HEK293 (cell line): ENCODE results near the gene GMIP.

Experiments used
- CTCF ChIA-PET: fragments of 350-600 bp; formaldehyde crosslinking; extraction: SDS; loops from one replicate; lab custom pipeline; 2021; ENCODE audit warnings: antibody characterized with exemption; lab: Yijun Ruan, JAX
- POLR2A ChIA-PET: fragments of 300-600 bp; formaldehyde crosslinking; extraction: SDS; loops from one replicate; lab custom pipeline; 2020; ENCODE audit warnings: antibody characterized with exemption, inconsistent platforms; lab: Yijun Ruan, JAX
- H3K27ac ChIP-seq: fragments of 200-500 bp; sonication (Bioruptor generic); 2 replicates; pipeline ENCODE4 v1.5.1; 2014; ENCODE audit warnings: low read depth, low read length, control low read depth, inconsistent platforms; ENCODE audit errors: extremely low read depth
- H3K36me3 ChIP-seq, 2 experiments: fragments of 200-500 bp in 1 of 2; sonication (Bioruptor generic) in 1 of 2; 1 replicate in 1 of 2; 2 replicates in 1 of 2; pipeline ENCODE4 v1.5.1; 2014 to 2017; ENCODE audit warnings: inconsistent platforms in 2 of 2, low read length in 2 of 2; ENCODE audit not compliant: control insufficient read depth in 2 of 2, insufficient read depth in 1 of 2
- H3K4me1 ChIP-seq: fragments of 200-500 bp; sonication (Bioruptor generic); 2 replicates; pipeline ENCODE4 v1.5.1; 2014; ENCODE audit warnings: mild to moderate bottlenecking, low read length, inconsistent platforms; ENCODE audit not compliant: control insufficient read depth, insufficient read depth
- H3K4me3 ChIP-seq: 2 replicates; pipeline ENCODE4 v1.5.1; 2011; ENCODE audit warnings: low read depth, mild to moderate bottlenecking, control low read depth, low read length, moderate library complexity
- H3K9me3 ChIP-seq: fragments of 200-500 bp; sonication (Bioruptor generic); 2 replicates; pipeline ENCODE4 v1.5.1; 2014; ENCODE audit warnings: low read depth, low read length, inconsistent platforms; ENCODE audit not compliant: control insufficient read depth, insufficient read depth
- GFI1B ChIP-seq: fragments of 450-650 bp; formaldehyde crosslinking; IDR thresholded peaks from 2 replicates; pipeline ENCODE4 v1.5.1; 2016; ENCODE audit warnings: missing biosample characterization, missing genetic modification characterization
- KLF1 ChIP-seq: fragments of 450-650 bp; formaldehyde crosslinking; IDR thresholded peaks from 2 replicates; pipeline ENCODE4 v1.5.1; 2016; ENCODE audit warnings: missing biosample characterization, missing genetic modification characterization
- OVOL3 ChIP-seq: fragments of 450-650 bp; formaldehyde crosslinking; IDR thresholded peaks from 2 replicates; pipeline ENCODE4 v1.5.1; 2016; ENCODE audit warnings: missing biosample characterization, missing genetic modification characterization
- SP3 ChIP-seq: fragments of 450-650 bp; formaldehyde crosslinking; IDR thresholded peaks from 2 replicates; pipeline ENCODE4 v1.5.1; 2016; ENCODE audit warnings: missing biosample characterization, missing genetic modification characterization
- TRIM28 ChIP-seq: IDR thresholded peaks from 2 replicates; pipeline ENCODE4 v1.6.1; 2011; ENCODE audit warnings: low read length, control low read depth, borderline replicate concordance
- ZBTB48 ChIP-seq: fragments of 450-650 bp; formaldehyde crosslinking; IDR thresholded peaks from 2 replicates; pipeline ENCODE4 v1.5.1; 2016; ENCODE audit warnings: missing biosample characterization, missing genetic modification characterization
- ZEB2 ChIP-seq: fragments of 450-650 bp; formaldehyde crosslinking; IDR thresholded peaks from 2 replicates; pipeline ENCODE4 v1.5.1; 2016; ENCODE audit warnings: missing biosample characterization, missing genetic modification characterization
- ZNF10 ChIP-seq: fragments of 450-650 bp; formaldehyde crosslinking; IDR thresholded peaks from 2 replicates; pipeline ENCODE4 v1.5.1; 2017; ENCODE audit warnings: missing biosample characterization, missing genetic modification characterization
- ZNF112 ChIP-seq: fragments of 450-650 bp; formaldehyde crosslinking; IDR thresholded peaks from 2 replicates; pipeline ENCODE4 v1.5.0; 2017; ENCODE audit warnings: missing biosample characterization, missing genetic modification characterization
- ZNF133 ChIP-seq: fragments of 450-650 bp; formaldehyde crosslinking; IDR thresholded peaks from 2 replicates; pipeline ENCODE4 v1.5.1; 2016; ENCODE audit warnings: missing biosample characterization, missing genetic modification characterization
- ZNF223 ChIP-seq: fragments of 450-650 bp; formaldehyde crosslinking; IDR thresholded peaks from 2 replicates; pipeline ENCODE4 v1.5.1; 2016; ENCODE audit warnings: missing biosample characterization, missing genetic modification characterization
- ZNF302 ChIP-seq: fragments of 450-650 bp; formaldehyde crosslinking; IDR thresholded peaks from 2 replicates; pipeline ENCODE4 v1.5.1; 2016; ENCODE audit warnings: missing biosample characterization, missing genetic modification characterization, low read depth
- ZNF423 ChIP-seq: fragments of 450-650 bp; formaldehyde crosslinking; IDR thresholded peaks from 2 replicates; pipeline ENCODE4 v1.5.1; 2016; ENCODE audit warnings: missing biosample characterization, missing genetic modification characterization
- ZNF426 ChIP-seq: fragments of 450-650 bp; formaldehyde crosslinking; IDR thresholded peaks from 2 replicates; pipeline ENCODE4 v1.5.1; 2017; ENCODE audit warnings: missing biosample characterization, missing genetic modification characterization, mild to moderate bottlenecking, inconsistent platforms, moderate library complexity
- ZNF48 ChIP-seq: fragments of 450-650 bp; formaldehyde crosslinking; IDR thresholded peaks from 2 replicates; pipeline ENCODE4 v1.5.1; 2016; ENCODE audit warnings: missing biosample characterization, missing genetic modification characterization
- ZNF510 ChIP-seq: fragments of 450-650 bp; formaldehyde crosslinking; IDR thresholded peaks from 2 replicates; pipeline ENCODE4 v1.5.1; 2018; ENCODE audit warnings: mild to moderate bottlenecking, missing genetic modification characterization, missing biosample characterization; ENCODE audit not compliant: insufficient replicate concordance
- ZNF529 ChIP-seq: fragments of 450-650 bp; formaldehyde crosslinking; IDR thresholded peaks from 2 replicates; pipeline ENCODE4 v1.5.1; 2017; ENCODE audit warnings: missing genetic modification characterization, missing biosample characterization; ENCODE audit not compliant: insufficient replicate concordance
- ZNF548 ChIP-seq: fragments of 450-650 bp; formaldehyde crosslinking; IDR thresholded peaks from 2 replicates; pipeline ENCODE4 v1.5.1; 2016; ENCODE audit warnings: missing biosample characterization, missing genetic modification characterization
- ZNF558 ChIP-seq: fragments of 450-650 bp; formaldehyde crosslinking; IDR thresholded peaks from 2 replicates; pipeline ENCODE4 v1.5.1; 2016; ENCODE audit warnings: missing biosample characterization, missing genetic modification characterization
- ZNF645 ChIP-seq: fragments of 450-650 bp; formaldehyde crosslinking; IDR thresholded peaks from 2 replicates; pipeline ENCODE4; 2016; ENCODE audit warnings: missing biosample characterization, missing genetic modification characterization
- ZNF76 ChIP-seq: fragments of 450-650 bp; formaldehyde crosslinking; IDR thresholded peaks from 2 replicates; pipeline ENCODE4; 2016; ENCODE audit warnings: low read depth, missing biosample characterization, missing genetic modification characterization, borderline replicate concordance
- ZNF785 ChIP-seq: fragments of 450-650 bp; formaldehyde crosslinking; IDR thresholded peaks from 2 replicates; pipeline ENCODE4 v1.5.1; 2016; ENCODE audit warnings: missing biosample characterization, missing genetic modification characterization
- ZSCAN16 ChIP-seq: fragments of 450-650 bp; formaldehyde crosslinking; IDR thresholded peaks from 2 replicates; pipeline ENCODE4 v1.5.1; 2016; ENCODE audit warnings: missing biosample characterization, missing genetic modification characterization
- TF ChIP-seq, protein P1 (sequence below): fragments of 450-650 bp; formaldehyde crosslinking; IDR thresholded peaks from 2 replicates; pipeline ENCODE4 v1.5.1; 2016; ENCODE audit warnings: missing biosample characterization, missing genetic modification characterization
- TF ChIP-seq, protein P2 (sequence below): fragments of 450-650 bp; formaldehyde crosslinking; IDR thresholded peaks from 2 replicates; pipeline ENCODE4 v1.5.0; 2017; ENCODE audit warnings: missing biosample characterization, missing genetic modification characterization, borderline replicate concordance

Gene GMIP

DNA sequence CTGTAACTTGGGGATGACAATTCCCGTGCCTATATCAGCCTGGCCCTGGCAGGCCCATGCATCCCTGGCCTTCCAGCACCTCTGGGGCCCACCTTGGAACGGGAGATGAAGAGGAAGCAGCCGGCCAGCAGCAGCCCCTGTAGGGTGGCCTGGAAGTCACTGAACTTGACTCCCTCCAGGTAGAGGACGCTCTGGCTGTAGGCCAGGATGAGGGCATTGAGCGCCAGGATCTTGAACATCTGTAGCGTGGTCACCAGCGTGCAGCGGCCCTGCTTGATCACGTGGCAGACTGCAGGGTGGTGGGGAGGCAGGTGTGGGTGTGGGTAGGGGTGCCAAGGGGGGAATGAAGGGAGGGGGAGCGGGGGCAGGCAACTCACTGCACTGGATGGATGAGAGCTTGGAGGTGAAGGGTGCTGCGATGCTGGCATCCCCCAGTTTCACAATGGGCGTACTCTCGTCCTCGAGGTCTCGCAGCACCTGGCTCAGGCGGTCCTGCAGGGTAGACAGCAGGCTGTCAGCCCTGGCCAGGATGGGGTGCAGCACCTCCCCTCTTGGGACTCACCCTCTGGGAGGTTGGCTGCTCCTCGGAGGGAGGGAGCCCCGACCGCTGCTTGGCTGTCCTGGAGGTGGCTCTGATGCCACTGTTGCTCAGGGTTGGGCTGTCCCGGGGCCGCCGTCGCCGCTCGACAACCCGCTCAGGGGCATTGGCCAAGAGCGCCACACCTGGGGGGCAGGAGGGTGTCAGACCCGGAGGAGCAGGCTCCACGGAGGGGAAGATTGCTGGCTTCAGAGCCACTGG lies 3.8 kb upstream of the GMIP start (continued):
- TF ChIP-seq ZNF645 (no peak), ZSCAN16 (tag by site-specific recombination) (no peak), OVOL3 (tag by site-specific recombination) (no peak), ZNF423 (no peak), ZNF548 (tag by site-specific recombination) (no peak), ZNF133 (no peak), ZNF529 (tag by site-specific recombination) (no peak), ZNF558 (tag by site-specific recombination) (no peak), ZNF426 (tag by site-specific recombination) (no peak), ZNF112 (tag by site-specific recombination) (no peak), TRIM28 (no peak), ZNF302 (no peak), ZEB2 (tag by site-specific recombination) (no peak)
- TF ChIP-seq, protein P1, sequence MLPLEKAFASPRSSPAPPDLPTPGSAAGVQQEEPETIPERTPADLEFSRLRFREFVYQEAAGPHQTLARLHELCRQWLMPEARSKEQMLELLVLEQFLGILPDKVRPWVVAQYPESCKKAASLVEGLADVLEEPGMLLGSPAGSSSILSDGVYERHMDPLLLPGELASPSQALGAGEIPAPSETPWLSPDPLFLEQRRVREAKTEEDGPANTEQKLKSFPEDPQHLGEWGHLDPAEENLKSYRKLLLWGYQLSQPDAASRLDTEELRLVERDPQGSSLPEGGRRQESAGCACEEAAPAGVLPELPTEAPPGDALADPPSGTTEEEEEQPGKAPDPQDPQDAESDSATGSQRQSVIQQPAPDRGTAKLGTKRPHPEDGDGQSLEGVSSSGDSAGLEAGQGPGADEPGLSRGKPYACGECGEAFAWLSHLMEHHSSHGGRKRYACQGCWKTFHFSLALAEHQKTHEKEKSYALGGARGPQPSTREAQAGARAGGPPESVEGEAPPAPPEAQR (tag by site-specific recombination), result no peak

DNA sequence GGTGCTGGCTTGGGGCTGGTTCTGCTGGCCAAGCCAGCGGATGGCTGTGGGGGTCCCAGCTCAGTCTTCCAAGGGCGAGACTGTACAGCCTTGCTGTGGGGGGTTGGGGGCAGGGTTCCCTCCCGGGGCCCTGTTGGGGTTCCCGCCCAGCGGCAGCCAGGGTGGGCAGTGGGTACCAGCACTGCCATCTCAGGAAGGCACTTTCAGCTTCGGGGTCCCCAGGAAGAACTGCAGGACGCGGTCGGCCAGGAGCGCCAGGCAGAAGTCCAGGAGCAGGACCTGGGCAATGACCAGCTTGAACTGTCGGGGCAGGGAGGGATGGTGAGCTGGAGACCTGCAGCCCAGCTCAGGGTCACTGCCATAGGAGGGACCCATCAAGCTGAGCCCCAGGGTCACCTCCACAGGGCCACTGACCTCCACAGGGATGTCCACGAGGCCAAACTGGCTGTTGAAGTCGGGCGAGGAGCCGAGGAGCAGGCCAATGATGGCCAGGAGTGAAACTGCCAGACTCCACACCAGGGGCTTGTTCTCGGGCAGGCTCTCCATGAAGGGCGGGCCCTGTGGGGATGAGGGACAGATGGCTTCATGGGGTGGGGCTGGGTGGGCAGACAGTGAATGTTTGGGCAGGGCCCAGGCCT lies 1.9 kb upstream of the GMIP start:
- Histone ChIP-seq H3K4me1 (no peaks in the 10 kb centered on the region), H3K4me3 (no peak overlapping the region), H3K36me3 (peaks cover 12 to 56% of the 10 kb centered on the region in 2 experiments; a peak in 2 of 3 replicates), H3K27ac (no peak overlapping the region), H3K9me3 (no peaks in the 10 kb centered on the region)
- CTCF ChIA-PET, result interaction anchor here (2.5 kb wide), 1 partner anchor 114 kb away, joined by 47 read pairs; no protein-coding TSS in a partner anchor
- TF ChIP-seq ZNF510 (tag by site-specific recombination) (no peak), KLF1 (tag by site-specific recombination) (no peak), ZNF223 (tag by site-specific recombination) (no peak), ZNF48 (tag by site-specific recombination) (no peak), ZNF76 (no peak), ZNF529 (tag by site-specific recombination) (no peak), ZNF10 (tag by site-specific recombination) (no peak), ZNF112 (tag by site-specific recombination) (no peak), ZBTB48 (no peak), ZNF785 (tag by site-specific recombination) (no peak), GFI1B (no peak), SP3 (no peak)
- TF ChIP-seq, protein P2, sequence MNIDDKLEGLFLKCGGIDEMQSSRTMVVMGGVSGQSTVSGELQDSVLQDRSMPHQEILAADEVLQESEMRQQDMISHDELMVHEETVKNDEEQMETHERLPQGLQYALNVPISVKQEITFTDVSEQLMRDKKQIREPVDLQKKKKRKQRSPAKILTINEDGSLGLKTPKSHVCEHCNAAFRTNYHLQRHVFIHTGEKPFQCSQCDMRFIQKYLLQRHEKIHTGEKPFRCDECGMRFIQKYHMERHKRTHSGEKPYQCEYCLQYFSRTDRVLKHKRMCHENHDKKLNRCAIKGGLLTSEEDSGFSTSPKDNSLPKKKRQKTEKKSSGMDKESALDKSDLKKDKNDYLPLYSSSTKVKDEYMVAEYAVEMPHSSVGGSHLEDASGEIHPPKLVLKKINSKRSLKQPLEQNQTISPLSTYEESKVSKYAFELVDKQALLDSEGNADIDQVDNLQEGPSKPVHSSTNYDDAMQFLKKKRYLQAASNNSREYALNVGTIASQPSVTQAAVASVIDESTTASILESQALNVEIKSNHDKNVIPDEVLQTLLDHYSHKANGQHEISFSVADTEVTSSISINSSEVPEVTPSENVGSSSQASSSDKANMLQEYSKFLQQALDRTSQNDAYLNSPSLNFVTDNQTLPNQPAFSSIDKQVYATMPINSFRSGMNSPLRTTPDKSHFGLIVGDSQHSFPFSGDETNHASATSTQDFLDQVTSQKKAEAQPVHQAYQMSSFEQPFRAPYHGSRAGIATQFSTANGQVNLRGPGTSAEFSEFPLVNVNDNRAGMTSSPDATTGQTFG, result no peak
- POLR2A ChIA-PET, result interaction anchor here (1.1 kb wide), 1 partner anchor 112 kb away, joined by 3 read pairs; no protein-coding TSS in a partner anchor
